Mesothelial cell of epicardium (in vitro differentiated cells): ENCODE results near the gene ACOT11. TPM values are rescaled to one million over a fixed set of nuclear protein-coding genes. Genes with fewer than 3 reads are reported as not detected.

ENCODE experiments used
- DNase-seq, 2 experiments: peaks; one replicate each; pipeline ENCODE4 v3.0.0; 2021; ENCODE audit warnings: low spot score in 2 of 2; ENCODE audit not compliant: unreplicated experiment in 2 of 2
- H3K27ac Mint-ChIP-seq: 2 replicates; pipeline ENCODE4 v1.8.0; 2021; ENCODE audit warnings: mixed read lengths
- H3K27me3 Mint-ChIP-seq: 2 replicates; pipeline ENCODE4 v1.8.0; 2021; ENCODE audit warnings: low read depth, mixed read lengths
- H3K36me3 Mint-ChIP-seq: 2 replicates; pipeline ENCODE4 v1.8.0; 2021; ENCODE audit warnings: mixed read lengths
- H3K4me1 Mint-ChIP-seq: 2 replicates; pipeline ENCODE4 v1.8.0; 2021; ENCODE audit warnings: mixed read lengths
- H3K4me3 Mint-ChIP-seq: 2 replicates; pipeline ENCODE4 v1.8.0; 2021; ENCODE audit warnings: mild to moderate bottlenecking, moderate library complexity, mixed read lengths
- H3K9me3 Mint-ChIP-seq: 2 replicates; pipeline ENCODE4 v1.8.0; 2021; ENCODE audit warnings: mixed read lengths
- CTCF ChIP-seq: fragments of 200-600 bp; sonication (generic); IDR thresholded peaks from one replicate; pipeline ENCODE4 v1.5.0; 2021; ENCODE audit warnings: antibody characterized with exemption; ENCODE audit not compliant: unreplicated experiment
- total RNA-seq: library from RNA; stranded (reverse); gene quantifications from 3 replicates; pipeline ENCODE4 v1.2.1, GENCODE V29; 2021

The ACOT11 gene
- total RNA-seq, 1 donor from 2014 or later = 10.3 TPM

GRCh38 chr1:54596756-54597155, 48.7 kb downstream of the ACOT11 start:
- Mint-ChIP-seq H3K9me3 (no peaks in the 10 kb centered on the region), H3K27me3 (no peaks in the 10 kb centered on the region), H3K36me3 (peaks cover 8% of the 10 kb centered on the region), H3K4me1 (no peaks in the 10 kb centered on the region), H3K4me3 (no peak overlapping the region), H3K27ac (no peak overlapping the region)
- no peak for DNase-seq
- no peak for TF ChIP-seq CTCF

- Mint-ChIP-seq H3K9me3 (no peaks in the 10 kb centered on the region), H3K27ac (no peak overlapping the region), H3K4me3 (no peak overlapping the region), H3K36me3 (peaks cover 8% of the 10 kb centered on the region), H3K4me1 (no peaks in the 10 kb centered on the region), H3K27me3 (no peaks in the 10 kb centered on the region)
- TF ChIP-seq CTCF = no peak
- no peak for DNase-seq
These were observed 49.5 kb downstream of the ACOT11 start for GRCh38 chr1:54597455-54598030.

- no peak overlapping the region for H3K27ac Mint-ChIP-seq
- H3K9me3 Mint-ChIP-seq = no peaks in the 10 kb centered on the region
These were observed 51.3 kb downstream of the ACOT11 start for GRCh38 chr1:54599211-54599823.

GRCh38 chr1:54600947-54601721, 53.1 kb downstream of the ACOT11 start:
- Mint-ChIP-seq H3K9me3 (no peaks in the 10 kb centered on the region), H3K27me3 (no peaks in the 10 kb centered on the region), H3K4me1 (no peaks in the 10 kb centered on the region), H3K27ac (no peak overlapping the region), H3K36me3 (peaks cover 8% of the 10 kb centered on the region), H3K4me3 (no peak overlapping the region)
- TF ChIP-seq CTCF = no peak
- no peak for DNase-seq

More at GRCh38 chr1:54599211-54599823, 51.3 kb downstream of the ACOT11 start:
- H3K4me3 Mint-ChIP-seq = no peak overlapping the region
- H3K27me3 Mint-ChIP-seq = no peaks in the 10 kb centered on the region
- no peak for TF ChIP-seq CTCF
- DNase-seq = no peak
- no peaks in the 10 kb centered on the region for H3K4me1 Mint-ChIP-seq
- peaks cover 8% of the 10 kb centered on the region for H3K36me3 Mint-ChIP-seq

- no peak overlapping the region for H3K27ac Mint-ChIP-seq
- no peak for TF ChIP-seq CTCF
- no peaks in the 10 kb centered on the region for H3K27me3 Mint-ChIP-seq
- no peaks in the 10 kb centered on the region for H3K9me3 Mint-ChIP-seq
- no peak for DNase-seq
- H3K36me3 Mint-ChIP-seq = peaks cover 8% of the 10 kb centered on the region
- H3K4me3 Mint-ChIP-seq = no peak overlapping the region
- no peaks in the 10 kb centered on the region for H3K4me1 Mint-ChIP-seq
These were observed 53.7 kb downstream of the ACOT11 start for GRCh38 chr1:54601730-54602129.
